OCI-LY3 (cell line): ENCODE results near the gene MUC4.

Source experiments
- EZH2phosphoT487 ChIP-seq: fragments of 200-600 bp; shearing (Covaris generic); IDR thresholded peaks from 2 replicates; pipeline ENCODE4 v1.6.1; 2018; ENCODE audit warnings: antibody characterized with exemption, mixed run types, low read depth
- TF ChIP-seq, protein P1 (sequence below): fragments of 200-600, 300-600 bp; sonication (generic); IDR thresholded peaks from 2 replicates; pipeline ENCODE4 v1.5.1; 2014; ENCODE audit warnings: antibody characterized with exemption, low read length, low read depth

GRCh38 chr3:195817578-195818135 is 5.9 kb upstream of the MUC4 start:
- TF ChIP-seq, protein P1, sequence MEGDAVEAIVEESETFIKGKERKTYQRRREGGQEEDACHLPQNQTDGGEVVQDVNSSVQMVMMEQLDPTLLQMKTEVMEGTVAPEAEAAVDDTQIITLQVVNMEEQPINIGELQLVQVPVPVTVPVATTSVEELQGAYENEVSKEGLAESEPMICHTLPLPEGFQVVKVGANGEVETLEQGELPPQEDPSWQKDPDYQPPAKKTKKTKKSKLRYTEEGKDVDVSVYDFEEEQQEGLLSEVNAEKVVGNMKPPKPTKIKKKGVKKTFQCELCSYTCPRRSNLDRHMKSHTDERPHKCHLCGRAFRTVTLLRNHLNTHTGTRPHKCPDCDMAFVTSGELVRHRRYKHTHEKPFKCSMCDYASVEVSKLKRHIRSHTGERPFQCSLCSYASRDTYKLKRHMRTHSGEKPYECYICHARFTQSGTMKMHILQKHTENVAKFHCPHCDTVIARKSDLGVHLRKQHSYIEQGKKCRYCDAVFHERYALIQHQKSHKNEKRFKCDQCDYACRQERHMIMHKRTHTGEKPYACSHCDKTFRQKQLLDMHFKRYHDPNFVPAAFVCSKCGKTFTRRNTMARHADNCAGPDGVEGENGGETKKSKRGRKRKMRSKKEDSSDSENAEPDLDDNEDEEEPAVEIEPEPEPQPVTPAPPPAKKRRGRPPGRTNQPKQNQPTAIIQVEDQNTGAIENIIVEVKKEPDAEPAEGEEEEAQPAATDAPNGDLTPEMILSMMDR, result no peak
- no peak for TF ChIP-seq EZH2phosphoT487
